GM21526 (cell line): ENCODE measurements around the gene AGBL5.

ENCODE experiments used
- ATAC-seq: cut with Tn5 transposase; IDR thresholded peaks from one replicate; pipeline ENCODE4 v1.9.1; 2021; ENCODE audit warnings: moderate library complexity; ENCODE audit not compliant: unreplicated experiment, low FRiP score

AGBL5 gene, protein sequence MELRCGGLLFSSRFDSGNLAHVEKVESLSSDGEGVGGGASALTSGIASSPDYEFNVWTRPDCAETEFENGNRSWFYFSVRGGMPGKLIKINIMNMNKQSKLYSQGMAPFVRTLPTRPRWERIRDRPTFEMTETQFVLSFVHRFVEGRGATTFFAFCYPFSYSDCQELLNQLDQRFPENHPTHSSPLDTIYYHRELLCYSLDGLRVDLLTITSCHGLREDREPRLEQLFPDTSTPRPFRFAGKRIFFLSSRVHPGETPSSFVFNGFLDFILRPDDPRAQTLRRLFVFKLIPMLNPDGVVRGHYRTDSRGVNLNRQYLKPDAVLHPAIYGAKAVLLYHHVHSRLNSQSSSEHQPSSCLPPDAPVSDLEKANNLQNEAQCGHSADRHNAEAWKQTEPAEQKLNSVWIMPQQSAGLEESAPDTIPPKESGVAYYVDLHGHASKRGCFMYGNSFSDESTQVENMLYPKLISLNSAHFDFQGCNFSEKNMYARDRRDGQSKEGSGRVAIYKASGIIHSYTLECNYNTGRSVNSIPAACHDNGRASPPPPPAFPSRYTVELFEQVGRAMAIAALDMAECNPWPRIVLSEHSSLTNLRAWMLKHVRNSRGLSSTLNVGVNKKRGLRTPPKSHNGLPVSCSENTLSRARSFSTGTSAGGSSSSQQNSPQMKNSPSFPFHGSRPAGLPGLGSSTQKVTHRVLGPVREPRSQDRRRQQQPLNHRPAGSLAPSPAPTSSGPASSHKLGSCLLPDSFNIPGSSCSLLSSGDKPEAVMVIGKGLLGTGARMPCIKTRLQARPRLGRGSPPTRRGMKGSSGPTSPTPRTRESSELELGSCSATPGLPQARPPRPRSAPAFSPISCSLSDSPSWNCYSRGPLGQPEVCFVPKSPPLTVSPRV

GRCh38 chr2:27050996-27051901 lies at the start of gene AGBL5:
TSS of gene AGBL5 (plus strand) at chr2:27051668. CDS start at chr2:27052959, 1,291 bp downstream.
- peak; percentile 57 for ATAC-seq

GRCh38 chr2:27001950-27002349 lies 49.5 kb upstream of the AGBL5 start:
- no peak for ATAC-seq

- no peak for ATAC-seq
Measured at GRCh38 chr2:27003007-27003406, 48.5 kb upstream of the AGBL5 start.

DNA sequence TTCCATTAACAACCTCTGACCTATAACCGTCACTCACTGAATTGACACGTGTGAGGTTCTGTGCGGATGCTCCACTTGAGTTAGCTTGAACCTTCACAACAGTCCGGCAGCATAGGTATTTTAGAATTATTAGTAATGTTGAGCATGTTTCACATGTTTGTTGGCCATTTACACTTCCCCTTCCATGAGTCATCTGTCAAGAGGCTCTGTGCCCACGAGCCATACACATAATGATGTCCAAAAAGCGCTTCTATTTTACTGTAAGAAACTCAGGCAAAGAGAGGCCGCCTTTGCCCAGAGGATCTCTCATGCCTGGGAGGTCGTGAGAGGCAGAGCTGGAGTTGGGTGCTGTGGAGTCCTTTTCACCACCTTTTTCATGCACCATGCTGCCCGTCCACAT lies 47.6 kb upstream of the AGBL5 start:
- no peak for ATAC-seq

- no peak for ATAC-seq
Measured at GRCh38 chr2:27006602-27007415, 44.7 kb upstream of the AGBL5 start.

DNA sequence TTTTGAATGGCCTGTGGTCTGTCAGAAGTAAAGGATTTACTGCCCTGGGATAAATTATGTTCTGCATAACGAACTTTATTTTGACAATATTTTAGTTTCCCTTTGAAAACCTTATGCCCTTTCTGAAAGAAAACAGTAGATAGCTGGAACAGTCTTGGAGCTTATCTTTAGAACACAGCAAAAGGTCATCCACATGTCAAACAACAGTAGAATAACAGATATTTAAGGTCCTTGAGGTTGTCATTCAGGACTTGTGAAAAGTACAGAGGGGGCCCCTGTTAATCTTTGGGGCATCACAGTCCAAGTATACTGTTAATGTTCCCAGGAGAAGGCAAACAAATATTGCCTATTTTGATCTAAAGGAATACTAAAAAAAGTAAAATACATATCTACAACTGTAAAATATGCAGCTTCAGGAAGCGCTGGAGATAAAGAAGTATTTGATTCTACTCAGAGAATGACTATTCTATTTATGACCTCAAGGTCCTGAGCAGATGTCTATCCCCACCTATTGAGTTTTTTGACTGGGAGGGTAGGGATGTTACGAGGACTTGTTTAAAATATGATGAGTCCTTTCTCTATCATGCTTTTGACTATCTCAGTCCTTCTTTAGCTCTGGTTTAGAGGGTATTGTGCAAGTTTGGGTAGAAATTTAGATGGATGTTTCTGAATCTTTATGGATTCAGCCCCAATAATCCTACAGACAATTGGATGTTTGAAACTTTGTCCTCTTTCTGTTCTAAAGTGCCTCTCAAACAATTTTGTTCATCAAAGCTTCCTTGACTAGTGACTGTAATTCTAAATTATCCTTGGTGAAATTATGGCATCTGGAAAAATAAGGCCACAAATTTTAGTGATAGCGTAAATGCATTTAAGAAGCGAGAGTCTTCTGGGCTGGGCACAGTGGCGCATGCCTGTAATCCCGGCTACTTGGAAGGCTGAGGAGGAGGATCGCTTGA lies 43.8 kb upstream of the AGBL5 start:
- no peak for ATAC-seq

- ATAC-seq = no peak
Measured at GRCh38 chr2:27008678-27009077, 42.8 kb upstream of the AGBL5 start.

DNA sequence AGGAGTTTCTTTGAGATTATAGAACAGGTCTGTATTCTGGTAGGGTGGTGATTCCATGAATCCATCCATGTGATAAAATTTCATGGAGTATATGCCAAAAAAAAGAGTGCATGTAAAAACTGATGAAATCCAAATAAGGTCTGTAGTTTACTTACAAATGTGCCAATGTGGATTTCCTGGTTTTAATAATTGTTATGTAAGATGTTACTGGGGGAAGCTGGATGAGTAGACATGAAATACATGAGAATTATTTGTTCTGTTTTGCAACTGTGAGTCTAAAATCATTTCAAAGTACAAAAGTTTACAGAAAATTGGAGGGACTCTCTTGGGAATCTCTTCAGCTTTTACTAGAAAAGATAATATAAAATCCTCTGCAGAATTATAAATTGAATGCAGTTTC lies 42.4 kb upstream of the AGBL5 start:
- no peak for ATAC-seq

DNA sequence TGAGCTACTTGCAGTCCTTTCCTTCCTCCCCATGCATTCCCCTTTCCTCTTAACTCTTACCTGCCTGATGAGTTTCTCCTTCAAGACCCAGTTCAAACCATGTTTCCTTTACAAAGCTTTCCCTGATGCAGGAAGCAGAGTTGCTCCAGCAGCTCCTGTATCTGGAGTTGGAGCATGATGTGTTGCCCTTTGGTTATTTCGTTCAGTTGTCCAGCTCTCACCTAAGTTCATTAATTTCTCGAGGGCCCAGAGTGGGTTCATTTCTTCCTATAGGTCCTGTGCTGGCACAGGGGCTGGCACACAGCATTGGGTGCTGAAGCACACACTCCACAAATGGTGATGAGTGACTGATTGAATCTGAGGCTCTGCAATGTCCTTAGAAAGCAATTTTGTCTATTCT lies 41.8 kb upstream of the AGBL5 start:
- no peak for ATAC-seq

DNA sequence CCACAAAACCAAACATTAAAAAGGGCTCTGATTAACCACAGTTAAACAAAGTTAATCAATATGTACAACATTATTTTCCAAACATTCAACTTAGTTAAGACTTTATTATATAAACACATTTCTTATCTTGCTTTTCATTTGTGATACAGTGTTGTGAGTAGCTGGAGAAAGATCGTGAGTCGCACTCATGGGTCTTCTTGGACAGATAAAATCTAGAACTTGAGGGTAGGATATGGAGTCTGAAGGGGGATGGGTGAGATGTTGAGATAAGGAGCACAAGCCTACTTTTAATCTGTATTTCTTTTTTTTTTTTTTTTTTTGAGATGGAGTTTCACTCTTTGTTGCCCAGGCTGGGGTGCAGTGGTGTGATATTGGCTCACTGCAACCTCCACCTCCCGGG lies 41.3 kb upstream of the AGBL5 start:
- no peak for ATAC-seq

DNA sequence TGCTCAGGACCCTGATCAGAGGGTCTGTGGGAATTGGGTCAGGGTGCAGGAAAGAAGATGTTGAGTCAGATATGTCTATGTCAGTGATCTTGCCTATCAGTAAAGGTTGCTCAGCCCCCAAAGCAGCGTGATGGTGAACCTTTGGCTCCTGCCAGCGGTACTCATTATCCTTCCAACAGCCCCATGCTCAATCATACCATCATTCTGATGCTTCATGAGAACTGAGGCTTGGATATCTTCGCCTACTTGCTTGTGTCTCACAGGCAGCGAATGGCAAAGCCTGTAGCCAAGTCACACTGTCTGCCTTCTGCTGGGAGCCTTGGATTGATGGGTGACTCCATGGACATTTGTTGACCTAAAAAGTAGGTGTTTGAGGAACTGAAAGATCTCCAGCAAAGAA lies 37.7 kb upstream of the AGBL5 start:
- ATAC-seq = no peak

GRCh38 chr2:27014771-27015433 lies 36.6 kb upstream of the AGBL5 start:
- no peak for ATAC-seq

GRCh38 chr2:27016801-27017325 lies 34.6 kb upstream of the AGBL5 start:
- ATAC-seq = no peak

GRCh38 chr2:27018142-27018541 lies 33.3 kb upstream of the AGBL5 start:
- no peak for ATAC-seq

DNA sequence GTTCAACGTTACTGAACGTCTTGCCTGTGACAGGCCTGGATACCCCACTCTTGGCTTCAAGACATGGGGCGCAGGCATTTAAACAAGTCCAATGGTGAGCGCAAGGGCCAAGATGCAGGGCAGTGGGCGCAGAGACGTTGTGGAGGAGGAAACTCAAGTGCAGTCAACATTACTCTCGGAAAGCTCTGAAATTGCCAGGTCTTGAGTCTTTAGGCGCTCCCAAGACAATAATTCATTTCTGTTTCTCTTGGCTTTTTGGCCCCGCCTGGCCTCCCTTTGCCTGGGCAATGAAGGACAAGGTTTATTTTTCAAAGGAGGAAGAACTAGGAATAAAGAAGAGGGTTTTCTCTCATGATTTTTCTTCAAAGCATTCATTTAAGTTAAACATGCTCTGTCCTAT lies 32.0 kb upstream of the AGBL5 start:
- no peak for ATAC-seq

DNA sequence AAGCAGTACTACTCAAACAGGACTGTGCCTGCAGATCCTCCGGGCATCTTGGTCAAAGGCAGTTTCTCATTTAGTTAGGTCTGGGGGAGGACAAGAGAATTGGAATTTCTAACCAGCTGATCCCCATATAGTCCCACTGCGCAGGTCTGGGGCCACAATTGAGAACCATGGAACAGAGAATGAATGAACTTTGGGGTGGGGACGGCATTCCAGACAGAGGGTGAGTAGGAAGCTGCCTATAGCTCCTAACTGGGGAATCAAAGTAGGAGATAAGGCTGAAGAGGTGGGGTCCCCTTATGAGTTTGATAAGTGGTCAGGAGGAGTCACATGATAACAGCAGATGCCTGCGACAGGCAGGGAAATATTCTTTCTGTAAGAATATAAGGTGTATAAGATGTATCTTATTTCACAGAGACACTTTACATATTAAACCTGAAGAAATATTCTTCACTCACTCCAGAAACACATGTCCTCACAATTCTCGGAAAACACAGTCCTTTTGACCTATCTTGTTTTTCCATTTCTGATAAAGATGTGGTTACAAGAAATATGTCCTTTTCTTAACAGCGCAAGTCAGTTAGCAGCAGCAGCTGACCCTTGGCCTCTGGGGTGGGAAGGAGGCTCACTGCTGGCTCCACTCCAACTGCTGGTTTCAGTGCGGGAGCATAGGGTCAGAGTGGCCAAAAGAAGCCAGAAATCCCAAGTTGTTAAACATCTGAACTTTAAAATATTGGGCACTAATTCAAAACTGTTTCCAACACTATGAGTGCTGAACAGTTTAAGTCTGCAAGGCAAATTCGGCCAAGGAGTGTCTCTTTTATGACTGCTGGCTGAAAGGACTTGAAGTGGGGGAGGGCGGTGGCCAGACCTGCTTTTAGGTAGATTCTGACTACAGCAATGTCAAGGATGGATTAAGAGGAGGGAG lies 31.3 kb upstream of the AGBL5 start:
- no peak for ATAC-seq
